ENCODE measurements around the gene ABO.
"Not testable (repeated sequence)": the region's sequence is repeated elsewhere in the genome, so short reads cannot be mapped to it uniquely, and the experiment has no call there.

Gene ABO

DNA sequence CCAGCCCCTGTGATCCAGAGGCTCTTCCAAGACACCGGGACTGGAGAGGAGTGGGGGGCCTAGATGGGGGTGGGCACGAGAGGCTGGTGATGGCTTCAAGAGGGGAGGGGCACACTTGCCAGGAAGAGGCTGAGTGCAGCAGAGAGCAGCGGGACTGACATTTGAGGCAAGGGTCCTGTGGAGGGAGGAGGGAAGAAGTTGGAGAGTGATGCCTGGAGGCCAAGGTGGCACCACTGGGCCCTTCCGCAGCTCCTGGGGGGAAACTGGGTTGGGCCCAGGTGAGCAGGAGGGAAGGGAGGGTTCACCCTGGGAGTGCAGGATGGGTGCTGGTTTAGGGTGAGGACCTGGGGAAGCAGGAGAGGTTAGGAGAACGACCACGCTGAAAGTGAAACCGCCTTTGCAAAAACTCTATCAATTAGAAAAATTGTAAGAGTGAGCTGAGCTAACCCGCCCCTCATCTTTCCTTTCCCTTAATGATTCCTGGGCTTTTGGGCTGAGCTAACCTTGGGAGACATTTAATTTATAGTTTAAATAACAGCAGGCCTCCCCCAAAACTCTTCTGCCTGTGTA is 26.2 kb downstream of the ABO start:
- DNase-seq = no peak
- intact Hi-C loops (cut with DNase I) = no loop called here

DNA sequence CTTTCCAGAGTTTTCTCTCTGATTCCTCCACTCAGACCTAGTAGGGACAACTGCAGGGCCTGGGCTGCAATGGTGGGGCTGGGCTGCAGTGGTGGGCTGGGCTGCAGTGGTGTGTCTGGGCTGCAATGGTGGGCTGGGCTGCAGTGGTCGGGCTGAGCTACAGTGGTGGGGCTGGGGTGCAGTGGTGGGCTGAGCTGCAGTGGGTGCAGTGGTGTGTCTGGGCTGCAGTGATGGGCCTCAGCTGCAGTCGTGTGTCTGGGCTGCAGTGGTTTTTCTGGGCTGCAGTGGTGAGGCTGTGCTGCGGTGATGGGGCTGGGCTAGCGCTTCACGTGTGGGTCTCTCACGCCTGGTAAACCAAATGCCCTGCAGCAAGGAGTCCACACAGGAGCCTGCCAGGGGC is 27.4 kb downstream of the ABO start:
- no peak for DNase-seq
- intact Hi-C loops (cut with DNase I) = no loop called here

GRCh38 chr9:133246991-133247390 is 28.0 kb downstream of the ABO start:
- intact Hi-C loops (cut with DNase I) = no loop called here
- no peak for DNase-seq

DNA sequence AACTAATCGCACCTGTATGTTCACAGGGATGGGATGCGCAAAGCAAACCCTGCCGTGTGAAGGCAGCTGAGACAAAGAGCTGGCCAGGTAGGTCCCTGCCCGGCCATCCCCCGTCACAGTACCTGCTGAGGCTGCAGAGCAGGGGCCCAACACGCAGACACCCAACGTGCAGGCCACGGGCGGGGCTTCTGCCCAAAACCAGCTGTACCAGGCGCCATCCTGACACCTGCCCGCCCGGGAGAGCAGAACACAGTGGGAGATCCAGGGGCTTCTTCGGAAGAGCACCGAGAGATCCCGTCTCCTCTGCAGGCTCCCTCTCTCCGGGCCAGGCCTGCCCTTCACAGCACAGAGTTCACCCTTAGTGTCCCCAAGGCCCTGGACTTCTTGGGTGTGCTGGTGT is 28.4 kb downstream of the ABO start:
- peak in 1 of 10 donors; percentile 83 for DNase-seq

DNA sequence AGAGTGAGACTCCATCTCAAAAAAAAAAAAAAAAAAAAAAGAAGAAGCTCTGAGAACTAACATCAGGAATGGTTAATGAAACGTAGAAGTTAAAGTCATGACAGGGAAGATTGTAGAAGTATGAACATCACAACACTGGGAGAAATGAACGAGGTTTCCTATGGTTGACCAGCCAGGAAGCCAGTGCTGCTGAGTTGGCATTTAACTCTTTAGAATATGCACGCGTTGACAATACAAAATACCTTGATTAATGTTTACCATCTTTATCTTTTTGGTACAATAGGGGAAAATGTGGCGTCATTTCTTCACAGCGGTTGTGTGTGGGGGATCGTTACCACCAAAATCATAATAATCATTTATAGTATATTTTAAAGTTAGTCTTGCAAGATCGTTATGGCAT is 32.0 kb downstream of the ABO start:
- DNase-seq = no peak
- intact Hi-C loops (cut with DNase I) = no loop called here

More for the DNA sequence above, 28.4 kb downstream of the ABO start:
- intact Hi-C loops (cut with DNase I) = no loop called here

GRCh38 chr9:133242241-133242640 is 32.8 kb downstream of the ABO start:
- intact Hi-C loops (cut with DNase I) = no loop called here
- DNase-seq = no peak

- intact Hi-C loops (cut with DNase I) = no loop called here
- DNase-seq = peak in 1 of 10 donors; percentile 65
Observed at GRCh38 chr9:133239533-133240090, 35.4 kb downstream of the ABO start.

GRCh38 chr9:133238851-133239532 is 36.0 kb downstream of the ABO start:
- intact Hi-C loops (cut with DNase I) = no loop called here
- DNase-seq = peak in 3 of 10 donors; percentile 9 to 76 (median 32)

DNA sequence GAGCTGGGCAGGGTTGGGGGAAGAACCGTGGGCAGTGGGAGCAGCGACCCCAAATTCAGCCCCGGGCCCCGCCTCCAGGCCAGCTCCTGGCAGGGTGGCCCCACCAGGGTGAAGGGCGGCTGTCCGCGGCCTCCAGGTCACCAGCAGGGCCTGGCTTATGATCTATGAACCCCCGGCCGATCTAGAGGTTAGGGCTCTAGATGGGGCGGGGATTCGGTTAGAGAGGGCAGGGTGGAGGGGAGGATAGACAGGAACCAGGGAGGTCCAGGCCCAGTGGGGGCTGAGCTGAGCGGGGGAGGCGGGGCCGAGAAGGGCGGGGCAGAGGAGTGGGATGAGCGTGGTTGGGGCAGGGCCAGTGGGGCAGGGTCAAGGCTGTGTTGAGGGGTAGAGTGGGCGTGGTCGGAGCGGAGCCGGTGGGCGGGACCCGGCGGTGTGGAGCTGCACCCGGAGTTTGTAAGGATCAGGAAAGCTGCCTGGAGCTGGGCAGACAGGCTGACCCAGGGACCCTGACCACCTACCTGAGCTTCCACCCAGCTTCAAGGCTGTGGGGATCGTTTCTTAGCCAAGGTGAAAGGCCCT is 36.6 kb downstream of the ABO start:
- intact Hi-C loops (cut with DNase I) = no loop called here
- DNase-seq = peak in 3 of 10 donors; percentile 24 to 86 (median 33)

DNA sequence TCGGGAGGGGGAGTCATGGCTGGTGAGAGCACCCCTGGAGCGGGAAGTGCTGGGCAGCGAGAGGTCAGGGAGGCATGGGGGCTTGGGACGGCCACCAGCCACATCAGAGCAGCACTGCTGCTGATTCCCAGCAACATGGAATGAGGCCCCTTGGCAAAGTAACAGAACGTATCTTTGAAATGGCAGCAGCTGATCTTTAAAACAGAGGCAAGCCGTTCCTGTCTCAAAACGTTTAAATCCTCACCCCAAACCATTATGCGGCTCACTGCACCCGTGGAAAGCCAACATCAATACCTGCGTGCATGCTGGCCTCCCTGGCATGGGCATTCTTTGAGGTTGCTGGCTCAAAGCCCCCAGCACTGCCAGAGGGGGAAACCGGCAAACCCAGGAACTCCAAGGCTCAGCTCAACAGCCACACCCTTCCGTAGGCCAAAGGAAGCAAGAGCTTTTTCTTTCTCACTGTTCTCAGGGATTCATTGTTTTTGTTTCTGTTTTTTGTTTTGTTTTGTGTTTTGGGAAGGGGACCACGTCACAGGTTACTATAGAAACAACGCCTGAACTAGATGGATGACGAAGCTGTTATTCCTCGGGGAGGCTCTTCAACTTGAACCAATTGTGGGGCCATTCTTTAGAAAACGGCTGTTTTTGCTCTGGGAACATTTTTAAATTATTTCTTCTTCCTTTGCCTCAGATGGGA is 37.8 kb downstream of the ABO start:
- intact Hi-C loops (cut with DNase I) = no loop called here
- DNase-seq = no peak

DNA sequence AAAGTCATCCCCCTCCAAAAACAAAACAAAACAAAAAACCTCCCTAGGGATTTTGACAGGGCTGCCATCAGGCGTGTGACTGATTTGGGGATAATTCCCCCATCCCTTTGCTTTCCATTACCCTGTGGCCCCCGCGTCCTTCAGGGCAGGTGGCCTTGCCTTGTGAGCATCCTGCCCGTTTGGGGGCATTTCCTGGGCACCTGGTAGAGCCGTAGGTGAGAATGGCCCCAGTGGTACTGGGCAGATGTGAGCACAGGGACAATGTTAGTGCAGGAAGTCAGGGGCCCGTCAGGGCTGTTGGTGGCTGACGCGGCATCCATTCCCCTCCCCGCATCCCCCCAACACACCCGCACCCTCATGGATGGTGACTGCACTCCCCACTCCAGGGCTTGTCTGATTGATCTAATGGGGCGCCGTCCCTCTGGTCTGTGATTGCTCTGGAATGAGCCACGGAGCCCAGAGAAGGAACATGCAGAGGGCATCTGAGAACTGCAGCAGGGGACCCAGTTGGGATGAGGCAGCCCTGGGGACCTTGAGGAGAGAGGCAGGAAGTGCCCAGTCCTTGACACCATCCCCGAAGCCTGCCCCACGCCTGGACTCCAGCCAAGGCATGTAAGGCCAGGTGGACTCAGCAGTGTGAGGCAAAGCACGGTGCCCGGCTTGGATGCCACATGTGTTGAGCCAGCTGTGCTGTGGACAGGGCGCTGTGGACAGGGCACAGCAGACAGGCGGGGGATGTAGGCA is 38.5 kb downstream of the ABO start:
- DNase-seq = peak in 2 of 10 donors; percentile 41 to 79
- intact Hi-C loops (cut with DNase I) = not testable (repeated sequence)

GRCh38 chr9:133235549-133236222 is 39.3 kb downstream of the ABO start:
- intact Hi-C loops (cut with DNase I) = no loop called here

GRCh38 chr9:133234577-133235322 is 40.3 kb downstream of the ABO start:
- intact Hi-C loops (cut with DNase I) = no loop called here
- DNase-seq = peak in 1 of 10 donors; percentile 47

More at GRCh38 chr9:133235549-133236222, 39.3 kb downstream of the ABO start:
- peak in 1 of 10 donors; percentile 28 for DNase-seq

- peak in 2 of 10 donors; percentile 39 to 55 for DNase-seq
- intact Hi-C loops (cut with DNase I) = no loop called here
Observed at GRCh38 chr9:133233681-133234432, 41.1 kb downstream of the ABO start.

DNA sequence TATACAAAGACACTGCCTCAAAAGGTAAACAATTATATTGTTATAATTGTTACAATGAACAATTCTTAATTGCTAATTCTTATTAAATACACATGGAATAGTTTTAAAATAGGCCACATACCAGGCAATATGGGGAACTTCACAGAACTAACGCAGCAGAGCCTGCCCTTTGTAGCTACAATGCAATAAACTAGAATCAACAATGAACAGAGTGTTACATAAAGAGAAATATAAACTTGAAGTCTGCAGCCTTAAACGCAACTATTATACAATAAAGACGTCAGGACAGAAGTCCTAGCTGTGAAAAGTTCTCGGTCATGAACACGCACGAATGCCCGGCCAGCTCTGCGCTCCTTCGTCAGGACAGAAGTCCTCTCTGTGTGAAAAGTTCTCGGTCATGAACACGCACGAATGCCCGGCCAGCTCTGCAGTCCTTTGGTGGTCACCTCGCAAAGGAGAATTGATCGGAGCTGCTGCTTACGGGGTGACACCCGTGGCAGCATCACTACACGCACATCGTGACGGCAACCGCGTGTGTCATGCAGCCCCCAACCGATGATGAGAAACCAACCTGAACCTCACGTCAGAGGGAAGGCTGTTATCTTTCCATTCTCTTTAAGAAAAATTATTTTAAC is 43.0 kb downstream of the ABO start:
- DNase-seq; intact Hi-C loops (cut with DNase I): not testable (repeated sequence)

- DNase-seq; intact Hi-C loops (cut with DNase I): not testable (repeated sequence)
Observed at GRCh38 chr9:133230514-133230913, 44.5 kb downstream of the ABO start.

DNA sequence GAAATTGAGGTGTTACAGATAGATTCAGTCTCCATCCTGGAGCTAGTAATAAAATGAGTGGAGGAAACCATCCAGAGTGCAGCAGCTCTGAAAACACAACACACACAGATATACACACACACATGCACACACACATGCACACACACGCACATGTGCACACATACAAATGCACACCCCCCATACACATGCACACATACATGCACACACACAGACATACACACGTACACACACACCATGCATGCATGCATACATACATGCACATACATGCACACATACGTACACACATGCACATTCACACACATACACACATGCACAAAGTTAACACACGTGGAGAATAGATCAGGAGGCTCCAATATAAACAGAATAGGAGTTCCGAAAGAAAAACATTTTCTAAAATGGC is 44.9 kb downstream of the ABO start:
- DNase-seq = no peak
- intact Hi-C loops (cut with DNase I) = no loop called here
